DLD1 (cell line): Measurements from ENCODE around the gene OR51E2.

Experiments used
- in situ Hi-C: cut with HindIII; loops from 2 replicates; pipeline ENCODE4 v1.10.0; 2017; ENCODE audit warnings: low sequenced_read_pairs

OR51E2 gene

GRCh38 chr11:4664183-4664582 is 33.5 kb downstream of the OR51E2 start:
- in situ Hi-C loops: no loop called here

DNA sequence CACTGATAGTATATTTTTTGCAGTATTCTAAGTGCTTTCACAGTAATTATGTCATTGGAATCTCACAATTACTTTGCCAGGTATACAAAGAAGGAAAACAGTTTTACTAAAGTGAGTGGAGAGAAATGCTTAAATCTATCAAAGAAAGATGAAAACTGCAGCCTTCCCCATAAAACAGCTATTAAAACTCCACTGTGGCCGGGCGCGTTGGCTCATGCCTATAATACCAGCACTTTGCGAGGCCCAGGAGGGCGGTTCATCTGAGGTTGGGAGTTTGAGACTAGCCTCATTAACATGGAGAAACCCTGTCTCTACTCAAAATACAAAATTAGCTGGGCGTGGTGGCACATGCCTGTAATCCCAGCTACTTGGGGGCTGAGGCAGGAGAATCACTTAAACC is 34.8 kb downstream of the OR51E2 start:
- in situ Hi-C loops: no loop called here

- in situ Hi-C loops: no loop called here
Measured at GRCh38 chr11:4658629-4659445, 38.8 kb downstream of the OR51E2 start.

GRCh38 chr11:4654635-4655369 is 42.9 kb downstream of the OR51E2 start:
- in situ Hi-C loops: no loop called here

GRCh38 chr11:4647766-4648165 is 49.9 kb downstream of the OR51E2 start:
- in situ Hi-C loops: no loop called here

DNA sequence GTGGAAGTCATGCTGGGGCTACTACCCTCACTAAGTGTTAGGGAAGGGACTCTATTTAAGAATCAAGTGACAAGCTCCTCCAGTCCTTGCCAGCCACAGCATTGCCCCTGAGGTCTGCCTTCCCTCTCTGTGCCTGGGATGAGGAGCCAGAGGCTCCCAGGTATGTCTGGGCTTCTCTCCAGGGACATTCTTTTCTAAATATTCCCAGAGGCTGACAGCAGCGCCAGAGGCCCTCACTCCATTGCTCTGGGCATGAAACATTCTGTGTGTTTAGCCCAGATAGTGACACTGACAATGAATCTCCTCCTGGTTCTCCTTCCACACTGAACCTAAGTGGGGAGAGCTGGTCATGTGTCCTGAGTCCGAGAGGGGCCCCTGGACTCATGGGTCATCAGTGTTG is 51.7 kb downstream of the OR51E2 start:
- in situ Hi-C loops: no loop called here

DNA sequence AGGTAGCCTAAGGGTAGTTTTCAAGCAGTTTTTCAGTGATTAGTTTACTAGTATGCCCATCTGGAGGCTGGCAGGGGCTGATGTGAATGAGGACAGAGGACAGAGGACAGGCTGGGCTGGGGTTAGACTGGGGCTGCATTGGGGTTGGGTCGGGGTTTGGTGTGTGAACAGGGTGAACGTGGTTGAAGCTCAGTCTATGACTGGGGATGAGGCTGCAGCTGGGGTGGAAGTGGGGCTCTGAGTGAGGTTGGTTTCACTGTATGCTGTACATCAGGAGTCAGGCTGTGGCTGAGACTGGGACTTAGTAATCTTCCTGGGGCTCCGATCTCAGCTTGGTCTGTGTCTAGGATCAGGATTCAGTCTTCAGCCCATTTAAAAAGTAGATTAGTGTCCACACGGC is 53.4 kb downstream of the OR51E2 start:
- in situ Hi-C loops: no loop called here

DNA sequence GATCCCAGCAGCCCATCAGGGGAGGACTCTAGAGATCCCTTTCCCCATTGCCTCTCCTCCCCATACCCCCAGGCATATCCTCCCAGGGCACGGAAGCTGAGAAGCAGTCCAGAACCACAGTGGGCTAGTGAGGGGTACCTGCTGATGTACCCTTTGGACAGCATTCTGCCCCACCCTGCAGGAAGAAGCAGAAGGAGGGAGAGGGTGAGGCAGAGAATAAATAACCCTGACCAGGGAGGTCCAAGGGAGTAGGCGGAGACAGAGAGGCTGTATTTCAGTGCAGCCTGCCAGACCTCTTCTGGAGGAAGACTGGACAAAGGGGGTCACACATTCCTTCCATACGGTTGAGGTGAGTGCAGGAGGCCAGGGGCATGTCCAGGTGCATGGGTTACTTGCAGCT is 54.0 kb downstream of the OR51E2 start, which contains the start of gene OR51E1:
Gene OR51E1 (plus strand): TSS at position 301 of the 400 bp plus-strand sequence. CDS start 8,545 bp downstream, outside the sequence.
- in situ Hi-C loops: no loop called here

DNA sequence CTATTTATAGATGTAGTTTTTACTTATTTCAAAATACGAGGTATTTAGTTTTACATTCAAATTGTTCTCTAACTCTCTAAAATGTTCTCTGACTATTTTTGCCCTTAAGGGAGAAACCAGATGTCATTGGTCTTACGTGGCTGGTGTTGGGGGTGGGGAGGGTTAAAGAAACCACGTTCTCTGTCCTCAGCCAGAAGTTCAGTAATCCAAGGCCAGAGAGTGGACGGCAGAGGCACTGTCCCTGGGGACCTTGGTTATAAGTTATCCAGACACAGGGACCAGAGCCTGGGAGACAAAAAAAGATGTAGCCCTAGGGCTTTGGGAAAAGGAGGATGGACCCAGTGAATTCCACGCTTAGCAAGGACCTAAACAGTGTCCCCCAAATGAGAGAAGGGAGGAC is 54.6 kb downstream of the OR51E2 start:
- in situ Hi-C loops: no loop called here

DNA sequence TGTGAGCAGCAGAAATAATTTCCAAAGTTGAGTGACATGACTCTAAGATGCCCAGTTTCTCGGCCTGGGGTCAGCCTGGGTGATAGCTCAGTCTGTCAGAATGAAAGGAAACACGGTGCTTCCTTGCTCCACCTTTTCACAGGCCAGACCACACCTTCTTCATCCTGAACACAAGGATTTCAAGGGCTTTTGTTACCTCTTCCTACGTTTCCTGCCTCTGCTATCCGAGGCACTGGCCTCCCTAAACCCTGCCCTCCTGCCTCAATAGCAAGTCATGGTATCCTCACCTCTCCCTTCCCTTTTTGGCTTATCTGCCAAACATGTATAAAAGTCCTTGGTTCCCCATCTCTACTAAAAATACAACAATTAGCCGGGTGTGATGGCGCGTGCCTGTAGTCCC is 55.6 kb downstream of the OR51E2 start:
- in situ Hi-C loops: no loop called here

GRCh38 chr11:4641501-4641900 is 56.2 kb downstream of the OR51E2 start:
- in situ Hi-C loops: no loop called here

- in situ Hi-C loops: no loop called here
Measured at GRCh38 chr11:4639931-4640330, 57.7 kb downstream of the OR51E2 start.

- in situ Hi-C loops: no loop called here
Measured at GRCh38 chr11:4637662-4638047, 60.0 kb downstream of the OR51E2 start.

DNA sequence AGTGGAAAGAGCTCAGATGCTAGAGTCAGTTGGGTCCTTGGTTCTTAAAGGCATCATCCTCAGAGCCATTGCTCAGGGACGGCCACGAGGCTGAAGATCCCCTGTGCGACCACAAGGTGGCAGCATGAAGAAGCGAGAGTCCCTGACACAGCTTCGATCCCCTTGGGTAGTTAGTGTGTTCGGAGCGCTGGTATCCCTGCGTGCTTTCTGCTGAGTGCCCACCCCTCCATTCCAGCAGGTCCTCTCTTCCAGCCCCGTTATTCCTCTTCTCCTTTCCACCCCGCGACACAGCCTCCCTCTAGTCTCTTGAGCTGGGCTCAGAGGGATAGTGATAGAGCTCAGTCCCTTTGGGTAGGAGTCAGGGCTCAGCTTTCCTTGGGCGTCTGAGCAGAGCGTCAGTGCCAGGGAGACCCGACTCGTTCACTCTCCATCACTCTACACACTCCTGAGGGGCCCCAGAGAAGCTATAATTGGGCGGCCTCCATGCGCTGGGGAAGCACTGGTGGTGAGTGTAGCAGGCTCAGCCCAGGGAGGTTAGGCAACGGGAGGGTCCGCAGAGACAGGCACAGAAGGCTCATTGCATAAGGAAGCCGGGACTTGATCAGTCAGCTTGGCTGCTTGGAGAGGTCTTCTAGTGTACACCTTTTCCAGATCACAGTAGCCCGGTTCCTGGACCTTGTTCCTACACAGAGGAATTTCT is 60.5 kb downstream of the OR51E2 start, which contains the start of gene OR51D1:
Gene OR51D1 (plus strand): TSS at position 516 of the 700 bp plus-strand sequence. CDS start 2,314 bp downstream, outside the sequence.
- in situ Hi-C loops: no loop called here

DNA sequence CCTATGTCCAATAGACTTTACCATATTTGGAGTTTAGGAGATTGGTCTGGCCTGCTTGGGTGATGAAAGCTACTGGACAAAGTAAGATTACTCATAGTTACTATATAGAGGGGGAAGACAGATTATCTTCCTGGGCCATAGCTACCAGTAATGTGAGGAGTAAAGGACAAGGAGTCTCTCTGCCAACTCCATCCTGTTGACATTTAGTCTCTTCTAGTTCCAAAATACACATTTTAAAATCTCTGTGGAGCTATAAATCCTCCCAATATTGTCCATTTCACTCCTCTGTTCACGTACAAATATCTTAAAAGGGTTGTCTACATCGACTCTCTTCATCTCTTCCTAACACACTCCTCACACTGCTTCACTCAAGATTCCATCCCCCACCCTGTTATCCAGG is 61.5 kb downstream of the OR51E2 start:
- in situ Hi-C loops: no loop called here
